ENCODE data around the gene CFAP251. TPM values are rescaled to one million over a fixed set of nuclear protein-coding genes. Genes with fewer than 3 reads are reported as not detected.

CFAP251 gene
- total RNA-seq, 4 donors from 2014 or later, result 0.34 to 2.9 (median 2.2) TPM

GRCh38 chr12:122046145-122046544 lies 127.8 kb downstream of the CFAP251 start:
- no peaks in the 10 kb centered on the region for H3K9me3 ChIP-seq
- peaks cover 3 to 5% (median 3%) of the 10 kb centered on the region in 3 donors for H3K4me1 ChIP-seq
- peaks cover 0 to 42% (median 0%) of the 10 kb centered on the region in 3 donors for H3K36me3 ChIP-seq
- 90 to 99% methylated on average over 5 of the region's 7 CpGs for WGBS, 2 donors
- no peak overlapping the region for H3K4me3 ChIP-seq
- intact Hi-C loops (cut with DNase I), result loop anchor here (10.0 kb wide), 1 partner anchor 139 kb away; the partner anchor contains the start of gene LRRC43
- no peak overlapping the region for H3K27ac ChIP-seq
- TF ChIP-seq POLR2A (IDR thresholded peaks at IDR 0.05), result no peak
- TF ChIP-seq CTCF (IDR thresholded peaks at IDR 0.05), result no peak
- DNase-seq, result no peak
- H3K27me3 ChIP-seq, result no peaks in the 10 kb centered on the region

DNA sequence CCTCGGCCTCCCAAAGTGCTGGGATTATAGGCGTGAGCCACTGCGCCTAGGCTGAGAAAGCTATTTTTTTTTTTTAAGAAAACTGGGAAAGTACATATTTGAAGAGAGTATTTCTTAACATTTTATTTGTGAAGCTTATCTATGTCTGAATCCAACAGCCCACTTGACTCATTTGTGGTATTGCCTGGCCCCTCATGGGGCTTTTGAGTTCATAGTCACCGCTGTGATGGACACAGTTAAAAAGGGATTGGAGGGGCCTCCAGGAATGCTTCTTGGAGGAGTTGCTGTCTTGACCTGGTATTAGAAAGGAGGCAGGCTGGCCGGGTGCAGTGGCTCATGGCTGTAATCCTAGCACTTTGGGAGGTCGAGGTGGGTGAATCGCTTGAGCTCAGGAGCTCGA lies 129.8 kb downstream of the CFAP251 start:
- Histone ChIP-seq H3K27me3 (no peaks in the 10 kb centered on the region), H3K4me3 (no peak overlapping the region), H3K27ac (no peak overlapping the region), H3K9me3 (no peaks in the 10 kb centered on the region), H3K4me1 (peaks cover 0 to 15% (median 6%) of the 10 kb centered on the region in 3 donors), H3K36me3 (peaks cover 0 to 33% (median 0%) of the 10 kb centered on the region in 3 donors)
- WGBS, 2 donors, result 84 to 90% methylated on average over 7 to 8 of the region's 8 CpGs
- DNase-seq, result no peak
- TF ChIP-seq CTCF (IDR thresholded peaks at IDR 0.05) (no peak), POLR2A (IDR thresholded peaks at IDR 0.05) (no peak)
- intact Hi-C loops (cut with DNase I), result loop anchor here (10.0 kb wide), 1 partner anchor 137 kb away; the partner anchor contains the start of gene LRRC43

DNA sequence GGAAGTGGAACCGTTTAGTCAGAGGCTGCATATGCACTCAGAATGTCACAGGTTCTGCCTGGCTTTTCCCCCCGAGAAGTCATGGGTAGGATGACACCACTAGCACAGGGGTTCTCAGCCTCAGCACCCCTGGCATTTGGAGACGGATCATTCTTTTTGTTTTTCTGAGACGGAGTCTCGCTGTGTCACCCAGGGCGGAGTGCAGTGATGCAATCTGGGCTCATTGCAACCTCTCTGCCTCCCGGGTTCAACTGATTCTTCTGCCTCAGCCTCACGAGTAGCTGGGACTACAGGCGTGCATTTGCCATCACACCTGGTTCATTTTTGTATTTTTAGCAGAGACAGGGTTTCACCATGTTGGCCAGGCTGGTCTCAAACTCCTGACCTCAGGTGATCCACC lies 131.4 kb downstream of the CFAP251 start:
- Histone ChIP-seq H3K4me1 (peaks cover 5 to 24% (median 6%) of the 10 kb centered on the region in 3 donors), H3K27me3 (no peaks in the 10 kb centered on the region), H3K4me3 (no peak overlapping the region), H3K27ac (no peak overlapping the region), H3K36me3 (peaks cover 0 to 19% (median 0%) of the 10 kb centered on the region in 3 donors), H3K9me3 (no peaks in the 10 kb centered on the region)
- no peak for DNase-seq
- no peak for TF ChIP-seq CTCF (IDR thresholded peaks at IDR 0.05)
- WGBS, 2 donors, result 56 to 66% methylated on average over 6 to 7 of the region's 9 CpGs
- intact Hi-C loops (cut with DNase I), result loop anchor here (10.0 kb wide), 1 partner anchor 135 kb away; the partner anchor contains the start of gene LRRC43

GRCh38 chr12:122050706-122051105 lies 132.3 kb downstream of the CFAP251 start:
- no peaks in the 10 kb centered on the region for H3K9me3 ChIP-seq
- intact Hi-C loops (cut with DNase I), result no loop called here
- no peak overlapping the region for H3K4me3 ChIP-seq
- no peak for TF ChIP-seq CTCF (IDR thresholded peaks at IDR 0.05)
- no peak for TF ChIP-seq POLR2A (IDR thresholded peaks at IDR 0.05)
- H3K36me3 ChIP-seq, result peaks cover 0 to 21% (median 0%) of the 10 kb centered on the region in 3 donors
- no peaks in the 10 kb centered on the region for H3K27me3 ChIP-seq
- no peak for DNase-seq
- H3K27ac ChIP-seq, result peak overlapping the region in 3 of 4 donors; percentile 31 to 55 (median 42)
- WGBS, 2 donors, result 80 to 92% methylated on average over 17 to 19 of the region's 20 CpGs
- H3K4me1 ChIP-seq, result peaks cover 5 to 24% (median 6%) of the 10 kb centered on the region in 3 donors

DNA sequence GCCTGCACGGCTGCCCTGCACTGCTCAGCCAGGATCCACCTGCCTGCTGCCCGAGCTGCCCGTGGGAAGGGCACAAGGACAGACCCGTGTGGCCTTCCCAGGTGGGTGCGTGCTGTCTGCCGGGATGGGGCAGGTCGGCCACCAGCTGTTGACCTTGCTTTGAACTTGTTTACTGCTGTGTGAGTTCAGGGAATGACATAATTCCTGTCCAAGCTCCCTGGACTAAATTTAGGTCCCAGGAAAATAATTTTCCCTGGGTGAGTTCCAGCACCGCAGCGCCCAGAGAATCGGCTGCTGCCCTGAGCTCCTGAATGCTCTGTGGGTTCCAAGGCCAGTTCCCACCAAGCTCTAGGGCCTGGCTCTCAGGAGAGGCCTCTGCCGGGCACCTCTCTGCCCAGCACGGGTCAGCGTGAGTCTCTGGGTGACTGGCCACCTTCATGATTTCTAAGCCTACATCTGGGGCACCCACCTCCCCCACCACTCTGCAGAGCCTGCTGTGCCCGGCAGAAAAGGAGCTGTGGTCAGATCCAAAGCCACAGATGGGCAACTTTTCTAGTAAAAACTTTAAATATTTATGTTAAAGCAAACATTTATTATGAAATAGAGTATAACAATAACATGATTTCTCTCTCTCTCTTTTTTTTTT lies 133.0 kb downstream of the CFAP251 start:
- H3K9me3 ChIP-seq, result no peaks in the 10 kb centered on the region
- 67 to 68% methylated on average over 8 to 12 of the region's 14 CpGs for WGBS, 2 donors
- no peak for DNase-seq
- TF ChIP-seq CTCF (IDR thresholded peaks at IDR 0.05), result no peak
- no peak for TF ChIP-seq POLR2A (IDR thresholded peaks at IDR 0.05)
- intact Hi-C loops (cut with DNase I), result no loop called here
- no peak overlapping the region for H3K4me3 ChIP-seq
- no peaks in the 10 kb centered on the region for H3K27me3 ChIP-seq
- H3K27ac ChIP-seq, result peak overlapping the region in 3 of 4 donors; percentile 31 to 55 (median 42)
- peaks cover 5 to 24% (median 6%) of the 10 kb centered on the region in 3 donors for H3K4me1 ChIP-seq
- peaks cover 0 to 21% (median 0%) of the 10 kb centered on the region in 3 donors for H3K36me3 ChIP-seq

All from esophagus squamous epithelium (tissue), 5 donors.